ENCODE results near the gene BAZ1A. TPM values are rescaled to one million over a fixed set of nuclear protein-coding genes. Genes with fewer than 3 reads are reported as not detected.

The BAZ1A gene
- total RNA-seq, 4 donors from 2014 or later: 22.7 to 86.7 (median 56.0) TPM

DNA sequence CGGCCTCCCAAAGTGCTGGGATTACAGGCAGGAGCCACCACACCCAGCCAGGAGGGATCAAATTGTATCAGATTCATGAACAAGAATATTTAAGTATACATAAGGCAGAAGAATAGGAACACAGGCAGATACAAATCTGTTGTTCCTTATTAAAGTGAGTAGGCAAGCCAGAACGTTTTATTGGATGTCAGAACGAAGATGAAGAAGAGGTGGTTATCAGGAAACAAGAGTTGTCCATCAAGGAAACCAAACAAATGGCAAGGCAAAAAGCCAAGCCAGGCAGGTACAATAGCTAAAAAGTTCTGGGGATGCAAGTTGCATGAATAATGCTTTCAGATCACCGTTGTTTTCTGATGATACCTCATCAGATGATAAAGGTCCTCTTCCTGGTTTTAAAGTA lies 31.1 kb upstream of the BAZ1A start:
- DNase-seq (ENCODE audit: low spot score) (no peak), ATAC-seq (ENCODE audit: low FRiP score) (no peak)
- TF ChIP-seq, protein P1, sequence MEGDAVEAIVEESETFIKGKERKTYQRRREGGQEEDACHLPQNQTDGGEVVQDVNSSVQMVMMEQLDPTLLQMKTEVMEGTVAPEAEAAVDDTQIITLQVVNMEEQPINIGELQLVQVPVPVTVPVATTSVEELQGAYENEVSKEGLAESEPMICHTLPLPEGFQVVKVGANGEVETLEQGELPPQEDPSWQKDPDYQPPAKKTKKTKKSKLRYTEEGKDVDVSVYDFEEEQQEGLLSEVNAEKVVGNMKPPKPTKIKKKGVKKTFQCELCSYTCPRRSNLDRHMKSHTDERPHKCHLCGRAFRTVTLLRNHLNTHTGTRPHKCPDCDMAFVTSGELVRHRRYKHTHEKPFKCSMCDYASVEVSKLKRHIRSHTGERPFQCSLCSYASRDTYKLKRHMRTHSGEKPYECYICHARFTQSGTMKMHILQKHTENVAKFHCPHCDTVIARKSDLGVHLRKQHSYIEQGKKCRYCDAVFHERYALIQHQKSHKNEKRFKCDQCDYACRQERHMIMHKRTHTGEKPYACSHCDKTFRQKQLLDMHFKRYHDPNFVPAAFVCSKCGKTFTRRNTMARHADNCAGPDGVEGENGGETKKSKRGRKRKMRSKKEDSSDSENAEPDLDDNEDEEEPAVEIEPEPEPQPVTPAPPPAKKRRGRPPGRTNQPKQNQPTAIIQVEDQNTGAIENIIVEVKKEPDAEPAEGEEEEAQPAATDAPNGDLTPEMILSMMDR (IDR thresholded peaks at IDR 0.05): no peak

DNA sequence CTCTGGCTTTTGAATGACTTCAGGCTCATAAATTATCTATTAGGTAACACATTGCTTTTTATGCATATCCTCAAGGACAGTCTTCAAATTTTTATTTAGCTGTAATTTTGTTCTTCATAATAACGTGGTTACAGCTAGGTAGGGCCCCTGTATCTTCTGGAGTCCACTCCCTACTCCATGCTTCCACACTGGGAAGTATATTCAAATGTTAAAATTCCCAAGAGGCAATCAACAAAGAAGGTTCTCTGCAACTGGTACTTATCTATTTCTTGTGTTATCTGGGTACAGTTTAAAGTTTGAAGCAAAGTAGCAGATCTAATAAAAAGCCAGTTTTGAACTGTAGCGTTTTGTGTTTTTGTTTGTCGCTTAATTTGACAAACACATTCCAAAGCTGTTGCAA lies 20.1 kb upstream of the BAZ1A start:
- TF ChIP-seq, protein P1 (IDR thresholded peaks at IDR 0.05): no peak
- ATAC-seq (ENCODE audit: low FRiP score) (no peak), DNase-seq (ENCODE audit: low spot score) (no peak)

DNA sequence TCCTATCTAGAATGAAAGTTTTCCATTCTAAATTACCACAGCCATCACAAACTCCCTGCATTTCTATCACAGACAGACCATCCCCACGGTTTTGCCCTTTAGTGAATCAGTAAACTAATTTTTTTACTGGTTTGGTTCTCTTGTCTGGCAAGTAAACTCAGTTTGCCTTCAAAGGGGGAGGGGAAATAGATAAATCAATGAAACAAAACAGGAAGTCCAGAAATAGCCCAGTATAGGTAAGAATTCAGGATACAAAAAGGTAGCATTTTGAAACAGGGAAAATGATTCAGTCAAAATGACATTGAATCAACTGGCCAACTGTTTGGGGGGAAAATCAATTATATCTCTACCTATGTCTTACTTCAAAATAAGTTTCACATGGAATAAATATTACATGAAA lies 15.8 kb upstream of the BAZ1A start:
- DNase-seq (ENCODE audit: low spot score): no peak
- TF ChIP-seq, protein P1 (IDR thresholded peaks at IDR 0.05): no peak

DNA sequence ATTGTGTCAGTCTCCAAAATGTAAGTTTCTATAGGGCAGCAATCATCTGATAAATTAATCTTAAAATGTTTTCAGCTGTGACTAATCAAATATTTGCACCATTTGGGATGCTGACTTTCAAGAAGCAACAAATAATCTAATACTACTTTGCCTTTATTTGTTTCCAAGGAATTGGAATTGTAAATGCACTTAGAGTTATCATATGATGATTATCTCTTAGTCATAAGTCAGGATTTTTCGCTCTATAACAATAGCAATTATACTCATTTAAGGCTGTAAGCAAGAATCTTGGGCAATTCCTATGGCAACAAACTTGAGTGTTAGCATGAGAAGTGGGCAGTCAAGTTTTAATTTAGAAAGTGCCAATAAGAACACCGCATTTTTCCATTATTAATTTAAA lies 13.0 kb upstream of the BAZ1A start:
- ATAC-seq (ENCODE audit: low FRiP score) (no peak), DNase-seq (ENCODE audit: low spot score) (no peak)
- TF ChIP-seq, protein P1 (IDR thresholded peaks at IDR 0.05): no peak

More for the DNA sequence above, 15.8 kb upstream of the BAZ1A start:
- ATAC-seq (ENCODE audit: low FRiP score): no peak

DNA sequence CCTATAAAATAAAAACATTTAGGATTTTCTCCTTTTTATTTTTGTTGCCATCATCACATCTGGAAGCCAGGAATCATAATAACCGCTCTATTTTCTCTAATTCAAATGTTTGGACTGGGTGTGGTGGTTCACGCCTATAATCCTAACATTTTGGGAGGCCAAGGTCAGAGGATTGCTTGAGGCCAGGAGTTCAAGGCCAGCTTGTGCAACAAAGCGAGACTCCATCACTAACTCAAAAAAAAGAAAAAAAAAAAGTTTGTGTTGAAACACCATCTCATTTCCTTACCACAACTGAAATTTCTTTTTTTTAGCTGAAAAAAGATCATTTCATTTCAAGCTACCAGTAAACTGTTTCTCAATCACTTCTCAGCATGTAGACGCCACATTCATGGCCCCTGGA lies 8.8 kb upstream of the BAZ1A start:
- ATAC-seq (ENCODE audit: low FRiP score): no peak
- DNase-seq (ENCODE audit: low spot score): no peak
- TF ChIP-seq, protein P1 (IDR thresholded peaks at IDR 0.05): no peak

DNA sequence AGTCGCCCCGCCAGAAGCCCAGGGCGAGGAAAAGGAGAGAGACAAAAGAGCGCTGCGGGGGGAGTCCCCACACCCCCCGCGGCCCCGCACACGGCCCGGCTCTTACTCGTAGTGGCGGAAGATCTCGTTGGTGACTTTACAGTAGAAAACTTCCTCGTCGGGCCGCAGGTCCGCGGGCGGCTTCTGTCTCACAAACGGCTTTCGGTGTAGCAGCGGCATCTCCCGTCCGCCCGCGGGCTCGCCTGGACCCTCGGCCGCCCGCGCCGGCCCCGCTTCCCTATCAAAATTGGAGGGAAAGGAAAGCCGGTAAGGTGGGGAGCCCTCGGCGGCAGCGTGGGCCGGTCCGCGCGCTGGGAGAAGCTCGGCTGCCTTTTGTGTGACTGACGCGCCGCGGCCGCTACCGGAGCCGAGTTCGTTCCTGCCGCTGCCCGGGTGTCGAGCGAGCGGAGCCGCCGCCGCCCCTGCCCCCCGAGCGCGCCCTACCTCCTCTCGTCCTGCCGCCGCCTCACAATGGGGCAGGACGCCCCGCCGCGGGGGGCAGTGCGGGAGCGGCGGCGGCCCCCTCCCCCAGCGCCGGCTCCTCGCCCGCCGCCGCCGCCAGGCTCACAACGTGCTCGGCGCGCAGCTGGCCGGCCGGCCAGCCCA lies 652 bp downstream of the BAZ1A start:
- TF ChIP-seq, protein P1 (IDR thresholded peaks at IDR 0.05): no peak
- DNase-seq (ENCODE audit: low spot score) (peak; percentile 28), ATAC-seq (ENCODE audit: low FRiP score) (peak; percentile 61)
